ENCODE data around the gene MED4. TPM values are rescaled to one million over a fixed set of nuclear protein-coding genes. Genes with fewer than 3 reads are reported as not detected.
A peak's percentile ranks its signal among the peaks of the same experiment; 100 is the strongest.

Gene MED4
- total RNA-seq, 1 donor from 2014 or later, result 34.6 TPM

- peak overlapping the region; percentile 22 for H3K27ac Mint-ChIP-seq (ENCODE audit: unreplicated experiment)
- H3K27me3 Mint-ChIP-seq (ENCODE audit: low read depth), result no peaks in the 10 kb centered on the region
- no peaks in the 10 kb centered on the region for H3K36me3 Mint-ChIP-seq (ENCODE audit: low read depth)
- TF ChIP-seq, protein P1, sequence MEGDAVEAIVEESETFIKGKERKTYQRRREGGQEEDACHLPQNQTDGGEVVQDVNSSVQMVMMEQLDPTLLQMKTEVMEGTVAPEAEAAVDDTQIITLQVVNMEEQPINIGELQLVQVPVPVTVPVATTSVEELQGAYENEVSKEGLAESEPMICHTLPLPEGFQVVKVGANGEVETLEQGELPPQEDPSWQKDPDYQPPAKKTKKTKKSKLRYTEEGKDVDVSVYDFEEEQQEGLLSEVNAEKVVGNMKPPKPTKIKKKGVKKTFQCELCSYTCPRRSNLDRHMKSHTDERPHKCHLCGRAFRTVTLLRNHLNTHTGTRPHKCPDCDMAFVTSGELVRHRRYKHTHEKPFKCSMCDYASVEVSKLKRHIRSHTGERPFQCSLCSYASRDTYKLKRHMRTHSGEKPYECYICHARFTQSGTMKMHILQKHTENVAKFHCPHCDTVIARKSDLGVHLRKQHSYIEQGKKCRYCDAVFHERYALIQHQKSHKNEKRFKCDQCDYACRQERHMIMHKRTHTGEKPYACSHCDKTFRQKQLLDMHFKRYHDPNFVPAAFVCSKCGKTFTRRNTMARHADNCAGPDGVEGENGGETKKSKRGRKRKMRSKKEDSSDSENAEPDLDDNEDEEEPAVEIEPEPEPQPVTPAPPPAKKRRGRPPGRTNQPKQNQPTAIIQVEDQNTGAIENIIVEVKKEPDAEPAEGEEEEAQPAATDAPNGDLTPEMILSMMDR (IDR thresholded peaks at IDR 0.05), result no peak
- DNase-seq (ENCODE audit: low spot score), result no peak
- peaks cover 24% of the 10 kb centered on the region for H3K4me1 Mint-ChIP-seq (ENCODE audit: low read depth)
- no peaks in the 10 kb centered on the region for H3K9me3 Mint-ChIP-seq (ENCODE audit: low read depth)
- H3K4me3 Mint-ChIP-seq (ENCODE audit: unreplicated experiment), result no peak overlapping the region
These were observed 16.2 kb upstream of the MED4 start for GRCh38 chr13:48110931-48111721.

GRCh38 chr13:48110132-48110868 is 15.4 kb upstream of the MED4 start:
- Mint-ChIP-seq H3K4me3 (ENCODE audit: unreplicated experiment) (peak overlapping the region; percentile 37), H3K9me3 (ENCODE audit: low read depth) (no peaks in the 10 kb centered on the region), H3K27me3 (ENCODE audit: low read depth) (peaks cover under 1% of the 10 kb centered on the region), H3K27ac (ENCODE audit: unreplicated experiment) (peak overlapping the region; percentile 69), H3K4me1 (ENCODE audit: low read depth) (peaks cover 24% of the 10 kb centered on the region), H3K36me3 (ENCODE audit: low read depth) (no peaks in the 10 kb centered on the region)
- TF ChIP-seq, protein P1 (IDR thresholded peaks at IDR 0.05), result no peak
- DNase-seq (ENCODE audit: low spot score), result no peak

GRCh38 chr13:48108106-48108505 is 13.2 kb upstream of the MED4 start:
- TF ChIP-seq, protein P1 (IDR thresholded peaks at IDR 0.05), result no peak
- no peak for DNase-seq (ENCODE audit: low spot score)
- H3K4me3 Mint-ChIP-seq (ENCODE audit: unreplicated experiment), result no peak overlapping the region
- H3K27me3 Mint-ChIP-seq (ENCODE audit: low read depth), result peaks cover 6% of the 10 kb centered on the region
- H3K4me1 Mint-ChIP-seq (ENCODE audit: low read depth), result peaks cover 20% of the 10 kb centered on the region
- H3K9me3 Mint-ChIP-seq (ENCODE audit: low read depth), result no peaks in the 10 kb centered on the region
- H3K27ac Mint-ChIP-seq (ENCODE audit: unreplicated experiment), result no peak overlapping the region
- no peaks in the 10 kb centered on the region for H3K36me3 Mint-ChIP-seq (ENCODE audit: low read depth)

DNA sequence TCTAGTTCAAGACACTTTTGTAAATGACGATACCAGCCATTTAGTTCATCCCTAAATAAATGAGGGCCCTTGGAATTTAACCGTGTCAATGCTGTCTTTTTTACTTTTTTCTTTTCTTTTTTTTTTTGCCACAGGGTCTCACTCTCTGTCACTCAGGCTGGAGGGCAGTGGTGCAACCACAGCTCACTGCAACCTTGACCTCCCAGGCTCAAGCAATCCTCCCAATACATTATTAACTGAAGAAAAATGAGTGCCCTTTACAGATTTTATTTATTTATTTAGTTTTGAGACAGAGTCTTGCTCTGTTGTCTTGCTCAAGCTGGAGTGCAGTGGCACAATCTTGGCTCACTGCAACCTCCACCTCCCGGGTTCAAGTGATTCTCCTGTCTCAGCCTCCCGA is 2.9 kb upstream of the MED4 start:
- Mint-ChIP-seq H3K9me3 (ENCODE audit: low read depth) (peaks cover 3% of the 10 kb centered on the region), H3K27ac (ENCODE audit: unreplicated experiment) (no peak overlapping the region), H3K4me3 (ENCODE audit: unreplicated experiment) (no peak overlapping the region), H3K36me3 (ENCODE audit: low read depth) (no peaks in the 10 kb centered on the region), H3K27me3 (ENCODE audit: low read depth) (peaks cover 4% of the 10 kb centered on the region), H3K4me1 (ENCODE audit: low read depth) (peaks cover 18% of the 10 kb centered on the region)
- TF ChIP-seq, protein P1 (IDR thresholded peaks at IDR 0.05), result no peak
- DNase-seq (ENCODE audit: low spot score), result no peak

- no peaks in the 10 kb centered on the region for H3K36me3 Mint-ChIP-seq (ENCODE audit: low read depth)
- no peaks in the 10 kb centered on the region for H3K27me3 Mint-ChIP-seq (ENCODE audit: low read depth)
- H3K4me3 Mint-ChIP-seq (ENCODE audit: unreplicated experiment), result no peak overlapping the region
- TF ChIP-seq, protein P1 (IDR thresholded peaks at IDR 0.05), result no peak
- peaks cover 26% of the 10 kb centered on the region for H3K4me1 Mint-ChIP-seq (ENCODE audit: low read depth)
- no peak overlapping the region for H3K27ac Mint-ChIP-seq (ENCODE audit: unreplicated experiment)
- peaks cover 3% of the 10 kb centered on the region for H3K9me3 Mint-ChIP-seq (ENCODE audit: low read depth)
- no peak for DNase-seq (ENCODE audit: low spot score)
These were observed 1.8 kb upstream of the MED4 start for GRCh38 chr13:48096670-48097069.

Data from chondrocyte (in vitro differentiated cells).